H1 (cell line): ENCODE results near the gene GDAP1L1. TPM values are rescaled to one million over a fixed set of nuclear protein-coding genes. Genes with fewer than 3 reads are reported as not detected.
A peak's percentile ranks its signal among the peaks of the same experiment; 100 is the strongest.

Experiments used
- ASH2L ChIP-seq: fragments of 200-600, 300-600 bp; sonication (generic); IDR thresholded peaks from one replicate; pipeline ENCODE4 v1.7.1; 2017; ENCODE audit warnings: low read length
- BCL11A ChIP-seq, 2 experiments: IDR thresholded peaks; one replicate each; pipeline ENCODE4 v1.6.1; 2011; ENCODE audit warnings: low read depth in 2 of 2, low read length in 2 of 2, mild to moderate bottlenecking in 2 of 2
- CBX8 ChIP-seq: fragments of 300-800, 300-1000 bp; sonication (generic); IDR thresholded peaks from 2 replicates; pipeline ENCODE4 v1.7.1; 2016; ENCODE audit warnings: low read depth, low read length, borderline replicate concordance
- CEBPB ChIP-seq: IDR thresholded peaks from 2 replicates; pipeline ENCODE4 v1.6.1; 2012; ENCODE audit warnings: low read depth, low read length
- CHD2 ChIP-seq: IDR thresholded peaks from 2 replicates; pipeline ENCODE4 v1.6.1; 2012; ENCODE audit warnings: low read length, improper control_type of control experiment
- CTBP2 ChIP-seq: IDR thresholded peaks from 2 replicates; pipeline ENCODE4 v1.7.0; 2011; ENCODE audit warnings: borderline replicate concordance, mild to moderate bottlenecking, moderate library complexity, mixed read lengths, low read length; ENCODE audit not compliant: insufficient read depth, insufficient read length
- CTCF ChIP-seq, 3 experiments: IDR thresholded peaks; 1 replicate in 2 of 3; 2 replicates in 1 of 3; pipeline versions ENCODE4 v1.5.1 to v1.6.1; 2011; ENCODE audit warnings: low read length in 3 of 3, mild to moderate bottlenecking in 3 of 3, inconsistent platforms in 2 of 3, low read depth in 1 of 3, moderate library complexity in 1 of 3; ENCODE audit not compliant: insufficient read depth in 1 of 3; ENCODE audit errors: control extremely low read depth in 1 of 3
- FOSL1 ChIP-seq: IDR thresholded peaks from 2 replicates; pipeline ENCODE4 v1.6.1; 2011; ENCODE audit warnings: mild to moderate bottlenecking, low read depth, low read length, moderate library complexity; ENCODE audit not compliant: insufficient read depth
- GTF2F1 ChIP-seq: IDR thresholded peaks from 2 replicates; pipeline ENCODE4 v1.6.1; 2012; ENCODE audit warnings: low read depth, low read length, improper control_type of control experiment, borderline replicate concordance
- KDM5A ChIP-seq: fragments of 200-600 bp; IDR thresholded peaks from 2 replicates; pipeline ENCODE4 v1.7.1; 2012; ENCODE audit warnings: mild to moderate bottlenecking, low read length, inconsistent platforms, mixed read lengths
- POLR2A ChIP-seq, 2 experiments: IDR thresholded peaks; 1 replicate in 1 of 2; 2 replicates in 1 of 2; pipeline ENCODE4 v1.6.1; 2011; ENCODE audit warnings: low read depth in 2 of 2, low read length in 2 of 2, mild to moderate bottlenecking in 2 of 2; ENCODE audit errors: control extremely low read depth in 1 of 2
- POU5F1 ChIP-seq: IDR thresholded peaks from 2 replicates; pipeline ENCODE4 v1.6.1; 2011; ENCODE audit warnings: low read depth, mild to moderate bottlenecking, low read length, moderate library complexity
- RNF2 ChIP-seq: fragments of 200-900, 300-1000 bp; sonication (generic); IDR thresholded peaks from 2 replicates; pipeline ENCODE4 v1.7.1; 2016; ENCODE audit warnings: borderline replicate concordance, low read depth, mild to moderate bottlenecking, antibody characterized with exemption, low read length; ENCODE audit not compliant: poor library complexity, severe bottlenecking; ENCODE audit errors: missing control alignments
- SAP30 ChIP-seq: fragments of 300-600 bp; sonication (generic); IDR thresholded peaks from 2 replicates; pipeline ENCODE4 v1.7.1; 2012; ENCODE audit warnings: low read length, moderate library complexity, mild to moderate bottlenecking, inconsistent platforms; ENCODE audit not compliant: insufficient read depth, insufficient replicate concordance
- SIRT6 ChIP-seq: IDR thresholded peaks from one replicate; pipeline ENCODE4 v1.7.1; 2012; ENCODE audit warnings: low read length, inconsistent platforms
- SP4 ChIP-seq: IDR thresholded peaks from 2 replicates; pipeline ENCODE4 v1.6.1; 2012; ENCODE audit warnings: low read length, inconsistent platforms
- TAF1 ChIP-seq: IDR thresholded peaks from 2 replicates; pipeline ENCODE4 v1.6.1; 2011; ENCODE audit warnings: mild to moderate bottlenecking, low read depth, low read length
- TAF7 ChIP-seq: optimal IDR thresholded peaks from 2 replicates; pipeline ENCODE3; 2011; ENCODE audit warnings: low read depth, mild to moderate bottlenecking, inconsistent platforms, low read length, moderate library complexity, borderline replicate concordance
- TCF12 ChIP-seq: IDR thresholded peaks from 2 replicates; pipeline ENCODE4 v1.6.1; 2011; ENCODE audit warnings: low read depth, mild to moderate bottlenecking, low read length
- TEAD4 ChIP-seq: IDR thresholded peaks from 2 replicates; pipeline ENCODE4 v1.6.1; 2012; ENCODE audit warnings: low read depth, low read length, inconsistent platforms, mixed read lengths
- polyA plus RNA-seq, 7 experiments: library from polyadenylated mRNA; depleted of rRNA in 3 of 7; stranded (reverse) in 5 of 7; unstranded in 2 of 7; fragments of >200 nt in 5 of 7; fragments of 200-250 nt in 2 of 7; gene quantifications; 1 replicate in 5 of 7; 2 replicates in 1 of 7; 4 replicates in 1 of 7; pipeline versions ENCODE4 v1.2.1 to v1.2.3, GENCODE V29; 2011 to 2013; ENCODE audit warnings: missing spikeins in 2 of 7, mixed read lengths in 2 of 7
- total RNA-seq: library from RNA; stranded (reverse); fragmentation: NEBNext Ultra II Directional; extraction: Animal tissue kit (Norgen Biotek cat#: 25700); gene quantifications from 2 replicates; pipeline ENCODE4 v1.2.1, GENCODE V29; 2021

The GDAP1L1 gene
- total and polyA plus RNA-seq, 2 of the 8 experiments (the other 6 are each of a cell fraction or from before 2014, with no cell fraction given) = 8.5 to 63.1 TPM

GRCh38 chr20:44210406-44211176 lies 36.5 kb upstream of the GDAP1L1 start, which contains the start of gene OSER1 (continued):
- no peak for TF ChIP-seq ASH2L
- TF ChIP-seq CTCF (IDR thresholded peaks at IDR 0.05; ENCODE audit: control extremely low read depth in 1 of 3, insufficient read depth in 1 of 3, low read depth in 1 of 3, low read length in 3 of 3) = no peak
- peak; percentile 92 to 93 for TF ChIP-seq POLR2A (IDR thresholded peaks at IDR 0.05; ENCODE audit: control extremely low read depth in 1 of 2, low read depth in 2 of 2, low read length in 2 of 2)
- TF ChIP-seq CEBPB = peak; percentile 90
- peak; percentile 10; the same call in 1 of the 2 replicates for TF ChIP-seq GTF2F1
- TF ChIP-seq TCF12 = no peak
- TF ChIP-seq SAP30 = no peak
- no peak for TF ChIP-seq BCL11A (IDR thresholded peaks at IDR 0.05; ENCODE audit: low read depth in 2 of 2, low read length in 2 of 2)
- TF ChIP-seq FOSL1 = no peak
- TF ChIP-seq CTBP2 = no peak
- TF ChIP-seq CHD2 = no peak; the same call in 1 of the 2 replicates
- TF ChIP-seq TAF1 = peak; percentile 91
- peak; percentile 61; the same call in 1 of the 2 replicates for TF ChIP-seq SP4
- TF ChIP-seq POU5F1 = no peak
- no peak for TF ChIP-seq RNF2
- TF ChIP-seq TEAD4 = 0 out of 2 replicates have a peak, but pooled peaks have one; percentile 38
- no peak for TF ChIP-seq SIRT6
- TF ChIP-seq KDM5A = no peak
- TF ChIP-seq CBX8 = no peak
- TF ChIP-seq TAF7 = peak; percentile 66
